ENCODE measurements around the gene DPP4.

DPP4 gene

GRCh38 chr2:162113088-162113775 lies 39.2 kb upstream of the DPP4 start:
- Histone ChIP-seq H3K9ac (ENCODE audit: insufficient read length, low read depth) (no peak overlapping the region), H3K27me3 (ENCODE audit: insufficient read depth, insufficient read length) (no peaks in the 10 kb centered on the region), H3K4me1 (ENCODE audit: insufficient read depth, insufficient read length) (no peaks in the 10 kb centered on the region), H3K9me3 (ENCODE audit: insufficient read depth, low read length) (0 out of 2 replicates have a peak, but pooled peaks cover 6% of the 10 kb centered on the region), H3K4me3 (ENCODE audit: insufficient read length, low read depth) (no peak overlapping the region), H3K36me3 (ENCODE audit: insufficient read depth, insufficient read length, low read length) (no peaks in the 10 kb centered on the region)
- DNase-seq (ENCODE audit: low read depth, low spot score) = no peak
- TF ChIP-seq YY1 (IDR thresholded peaks at IDR 0.05; ENCODE audit: insufficient read depth, insufficient read length) (no peak), SUZ12 (IDR thresholded peaks at IDR 0.05; ENCODE audit: extremely low read depth, insufficient read depth, insufficient read length) (no peak), ZNF274 (IDR thresholded peaks at IDR 0.05; ENCODE audit: low read depth, low read length) (no peak)

- Histone ChIP-seq H3K4me3 (ENCODE audit: insufficient read length, low read depth) (no peak overlapping the region), H3K4me1 (ENCODE audit: insufficient read depth, insufficient read length) (no peaks in the 10 kb centered on the region), H3K36me3 (ENCODE audit: insufficient read depth, insufficient read length, low read length) (no peaks in the 10 kb centered on the region), H3K9me3 (ENCODE audit: insufficient read depth, low read length) (0 out of 2 replicates have a peak, but pooled peaks cover 6% of the 10 kb centered on the region), H3K9ac (ENCODE audit: insufficient read length, low read depth) (no peak overlapping the region), H3K27me3 (ENCODE audit: insufficient read depth, insufficient read length) (no peaks in the 10 kb centered on the region)
- TF ChIP-seq ZNF274 (IDR thresholded peaks at IDR 0.05; ENCODE audit: low read depth, low read length) = no peak
- DNase-seq (ENCODE audit: low read depth, low spot score) = no peak
Observed at GRCh38 chr2:162111958-162112850, 38.2 kb upstream of the DPP4 start.

GRCh38 chr2:162107361-162107901 lies 33.4 kb upstream of the DPP4 start:
- TF ChIP-seq SUZ12 (IDR thresholded peaks at IDR 0.05; ENCODE audit: extremely low read depth, insufficient read depth, insufficient read length) = no peak
- TF ChIP-seq YY1 (IDR thresholded peaks at IDR 0.05; ENCODE audit: insufficient read depth, insufficient read length) = no peak
- no peak for TF ChIP-seq ZNF274 (IDR thresholded peaks at IDR 0.05; ENCODE audit: low read depth, low read length)
- H3K27me3 ChIP-seq (ENCODE audit: insufficient read depth, insufficient read length) = no peaks in the 10 kb centered on the region

GRCh38 chr2:162106746-162107145 lies 32.7 kb upstream of the DPP4 start:
- DNase-seq (ENCODE audit: low read depth, low spot score) = no peak
- H3K9ac ChIP-seq (ENCODE audit: insufficient read length, low read depth) = no peak overlapping the region
- no peaks in the 10 kb centered on the region for H3K27me3 ChIP-seq (ENCODE audit: insufficient read depth, insufficient read length)
- no peaks in the 10 kb centered on the region for H3K9me3 ChIP-seq (ENCODE audit: insufficient read depth, low read length)
- H3K4me3 ChIP-seq (ENCODE audit: insufficient read length, low read depth) = no peak overlapping the region
- no peak for TF ChIP-seq ZNF274 (IDR thresholded peaks at IDR 0.05; ENCODE audit: low read depth, low read length)
- no peak for TF ChIP-seq YY1 (IDR thresholded peaks at IDR 0.05; ENCODE audit: insufficient read depth, insufficient read length)
- TF ChIP-seq SUZ12 (IDR thresholded peaks at IDR 0.05; ENCODE audit: extremely low read depth, insufficient read depth, insufficient read length) = no peak
- no peaks in the 10 kb centered on the region for H3K4me1 ChIP-seq (ENCODE audit: insufficient read depth, insufficient read length)
- no peaks in the 10 kb centered on the region for H3K36me3 ChIP-seq (ENCODE audit: insufficient read depth, insufficient read length, low read length)

More at GRCh38 chr2:162107361-162107901, 33.4 kb upstream of the DPP4 start:
- no peak overlapping the region for H3K9ac ChIP-seq (ENCODE audit: insufficient read length, low read depth)
- H3K4me1 ChIP-seq (ENCODE audit: insufficient read depth, insufficient read length) = no peaks in the 10 kb centered on the region
- H3K4me3 ChIP-seq (ENCODE audit: insufficient read length, low read depth) = no peak overlapping the region
- no peaks in the 10 kb centered on the region for H3K9me3 ChIP-seq (ENCODE audit: insufficient read depth, low read length)
- H3K36me3 ChIP-seq (ENCODE audit: insufficient read depth, insufficient read length, low read length) = no peaks in the 10 kb centered on the region
- DNase-seq (ENCODE audit: low read depth, low spot score) = no peak

GRCh38 chr2:162106146-162106551 lies 32.1 kb upstream of the DPP4 start:
- DNase-seq (ENCODE audit: low read depth, low spot score) = no peak
- no peaks in the 10 kb centered on the region for H3K9me3 ChIP-seq (ENCODE audit: insufficient read depth, low read length)
- no peaks in the 10 kb centered on the region for H3K36me3 ChIP-seq (ENCODE audit: insufficient read depth, insufficient read length, low read length)
- no peak overlapping the region for H3K4me3 ChIP-seq (ENCODE audit: insufficient read length, low read depth)
- H3K27me3 ChIP-seq (ENCODE audit: insufficient read depth, insufficient read length) = no peaks in the 10 kb centered on the region
- no peak overlapping the region for H3K9ac ChIP-seq (ENCODE audit: insufficient read length, low read depth)
- no peak for TF ChIP-seq YY1 (IDR thresholded peaks at IDR 0.05; ENCODE audit: insufficient read depth, insufficient read length)
- no peaks in the 10 kb centered on the region for H3K4me1 ChIP-seq (ENCODE audit: insufficient read depth, insufficient read length)

GRCh38 chr2:162103443-162104009 lies 29.5 kb upstream of the DPP4 start:
- H3K9me3 ChIP-seq (ENCODE audit: insufficient read depth, low read length) = no peaks in the 10 kb centered on the region
- H3K9ac ChIP-seq (ENCODE audit: insufficient read length, low read depth) = no peak overlapping the region
- H3K36me3 ChIP-seq (ENCODE audit: insufficient read depth, insufficient read length, low read length) = no peaks in the 10 kb centered on the region
- no peak overlapping the region for H3K4me3 ChIP-seq (ENCODE audit: insufficient read length, low read depth)
- no peak for DNase-seq (ENCODE audit: low read depth, low spot score)
- TF ChIP-seq ZNF274 (IDR thresholded peaks at IDR 0.05; ENCODE audit: low read depth, low read length) = no peak
- TF ChIP-seq SUZ12 (IDR thresholded peaks at IDR 0.05; ENCODE audit: extremely low read depth, insufficient read depth, insufficient read length) = no peak
- TF ChIP-seq YY1 (IDR thresholded peaks at IDR 0.05; ENCODE audit: insufficient read depth, insufficient read length) = no peak
- no peaks in the 10 kb centered on the region for H3K4me1 ChIP-seq (ENCODE audit: insufficient read depth, insufficient read length)
- no peaks in the 10 kb centered on the region for H3K27me3 ChIP-seq (ENCODE audit: insufficient read depth, insufficient read length)

GRCh38 chr2:162100579-162100978 lies 26.6 kb upstream of the DPP4 start:
- Histone ChIP-seq H3K9me3 (ENCODE audit: insufficient read depth, low read length) (no peaks in the 10 kb centered on the region), H3K4me1 (ENCODE audit: insufficient read depth, insufficient read length) (no peaks in the 10 kb centered on the region), H3K9ac (ENCODE audit: insufficient read length, low read depth) (no peak overlapping the region), H3K27me3 (ENCODE audit: insufficient read depth, insufficient read length) (no peaks in the 10 kb centered on the region), H3K36me3 (ENCODE audit: insufficient read depth, insufficient read length, low read length) (no peaks in the 10 kb centered on the region), H3K4me3 (ENCODE audit: insufficient read length, low read depth) (no peak overlapping the region)
- no peak for DNase-seq (ENCODE audit: low read depth, low spot score)
- no peak for TF ChIP-seq YY1 (IDR thresholded peaks at IDR 0.05; ENCODE audit: insufficient read depth, insufficient read length)
- TF ChIP-seq SUZ12 (IDR thresholded peaks at IDR 0.05; ENCODE audit: extremely low read depth, insufficient read depth, insufficient read length) = no peak
- no peak for TF ChIP-seq ZNF274 (IDR thresholded peaks at IDR 0.05; ENCODE audit: low read depth, low read length)
